HepG2 (cell line): Measurements from ENCODE around the gene DNAJC7. TPM values are rescaled to one million over a fixed set of nuclear protein-coding genes. Genes with fewer than 3 reads are reported as not detected.

Source experiments
- CBX1 ChIP-seq: IDR thresholded peaks from one replicate; pipeline ENCODE4 v1.6.1; 2016; ENCODE audit warnings: antibody characterized with exemption, low read depth
- EP300 ChIP-seq, 3 experiments: sonication (generic) in 1 of 3; formaldehyde crosslinking in 1 of 3; IDR thresholded peaks; 2 replicates each; pipeline versions ENCODE4 v1.5.1 to v1.6.1; 2011 to 2020; ENCODE audit warnings: low read depth in 2 of 3, low read length in 2 of 3, borderline replicate concordance in 1 of 3, improper control_type of control experiment in 1 of 3, mild to moderate bottlenecking in 1 of 3, missing genetic modification reagents in 1 of 3, moderate library complexity in 1 of 3
- ETV5 ChIP-seq: IDR thresholded peaks from 2 replicates; pipeline ENCODE4 v1.6.1; 2018; ENCODE audit warnings: missing biosample characterization, missing genetic modification reagents, inconsistent platforms, borderline replicate concordance
- FOXP1 ChIP-seq, 2 experiments: fragments of 450-650 bp in 1 of 2; IDR thresholded peaks; 2 replicates each; pipeline ENCODE4 v1.6.1; 2017 to 2018; ENCODE audit warnings: antibody characterized with exemption in 1 of 2
- HINFP ChIP-seq: sonication (generic); formaldehyde crosslinking; IDR thresholded peaks from 2 replicates; pipeline ENCODE4 v1.4.0; 2020; ENCODE audit warnings: low read depth, mild to moderate bottlenecking, missing genetic modification reagents
- HNRNPK ChIP-seq: fragments of 200-400 bp; formaldehyde crosslinking; IDR thresholded peaks from 2 replicates; pipeline ENCODE4 v1.6.1; 2018; ENCODE audit warnings: low read length, low read depth, moderate library complexity, mild to moderate bottlenecking; ENCODE audit not compliant: poor library complexity, severe bottlenecking
- KDM3A ChIP-seq: IDR thresholded peaks from 2 replicates; pipeline ENCODE4 v1.6.1; 2018; ENCODE audit warnings: low read depth, missing compliant biosample characterization
- MAF1 ChIP-seq: sonication (generic); formaldehyde crosslinking; IDR thresholded peaks from 2 replicates; pipeline ENCODE4 v1.5.0; 2020; ENCODE audit warnings: missing genetic modification reagents, borderline replicate concordance
- NAIF1 ChIP-seq: sonication (generic); formaldehyde crosslinking; IDR thresholded peaks from 2 replicates; pipeline ENCODE4 v1.5.0; 2020; ENCODE audit warnings: mild to moderate bottlenecking, missing genetic modification reagents, borderline replicate concordance
- POGK ChIP-seq: sonication (generic); formaldehyde crosslinking; conservative IDR thresholded peaks from 2 replicates; pipeline ENCODE4 v1.8.0; 2022; ENCODE audit warnings: mild to moderate bottlenecking, moderate library complexity, missing genetic modification reagents
- PRDM4 ChIP-seq: sonication (generic); formaldehyde crosslinking; IDR thresholded peaks from 2 replicates; pipeline ENCODE4 v1.9.0; 2021; ENCODE audit warnings: missing genetic modification reagents, borderline replicate concordance
- RXRB ChIP-seq: IDR thresholded peaks from 2 replicates; pipeline ENCODE4 v1.6.1; 2016; ENCODE audit warnings: borderline replicate concordance, missing genetic modification reagents, missing compliant biosample characterization
- SP2 ChIP-seq: sonication (generic); formaldehyde crosslinking; IDR thresholded peaks from 2 replicates; pipeline ENCODE4 v1.5.1; 2020; ENCODE audit warnings: mild to moderate bottlenecking, missing genetic modification reagents
- SP4 ChIP-seq: sonication (generic); formaldehyde crosslinking; IDR thresholded peaks from 2 replicates; pipeline ENCODE4 v1.8.1; 2023; ENCODE audit warnings: mild to moderate bottlenecking, missing genetic modification reagents
- TFDP2 ChIP-seq: sonication (generic); formaldehyde crosslinking; IDR thresholded peaks from 2 replicates; pipeline ENCODE4 v1.4.0; 2020; ENCODE audit warnings: missing genetic modification reagents
- ZNF20 ChIP-seq: sonication (generic); formaldehyde crosslinking; IDR thresholded peaks from 2 replicates; pipeline ENCODE4 v1.4.0; 2020; ENCODE audit warnings: mild to moderate bottlenecking, moderate library complexity, missing genetic modification reagents
- ZNF317 ChIP-seq: sonication (generic); formaldehyde crosslinking; IDR thresholded peaks from 2 replicates; pipeline ENCODE4 v1.5.0; 2020; ENCODE audit warnings: mild to moderate bottlenecking, missing genetic modification reagents
- ZNF333 ChIP-seq: sonication (generic); formaldehyde crosslinking; IDR thresholded peaks from 2 replicates; pipeline ENCODE4 v1.4.0; 2020; ENCODE audit warnings: mild to moderate bottlenecking, missing genetic modification reagents, borderline replicate concordance
- ZNF577 ChIP-seq: sonication (generic); formaldehyde crosslinking; IDR thresholded peaks from 2 replicates; pipeline ENCODE4 v1.4.0; 2020; ENCODE audit warnings: mild to moderate bottlenecking, low read depth, missing genetic modification reagents, borderline replicate concordance
- ZNF605 ChIP-seq: sonication (generic); formaldehyde crosslinking; IDR thresholded peaks from 2 replicates; pipeline ENCODE4 v1.8.0; 2022; ENCODE audit warnings: mild to moderate bottlenecking, missing genetic modification reagents
- polyA plus RNA-seq, 8 experiments: library from polyadenylated mRNA; depleted of rRNA in 3 of 8; stranded (reverse) in 7 of 8; unstranded in 1 of 8; fragments of >200 nt; fragmentation: Illumina TruSeq in 4 of 8; extraction: Trizol in 4 of 8; gene quantifications; 2 replicates each; pipeline versions ENCODE4 v1.2.1 to v1.2.3, GENCODE V29; 2011 to 2016; ENCODE audit warnings: low read depth in 4 of 8, missing spikeins in 1 of 8, mixed read lengths in 1 of 8; ENCODE audit not compliant: insufficient read depth in 1 of 8
- total RNA-seq, 5 experiments: library from RNA; depleted of rRNA; stranded (reverse); fragments of >200 nt; fragmentation: Illumina TruSeq; extraction: Trizol; gene quantifications; 2 replicates each; pipeline ENCODE4 v1.2.3, GENCODE V29; 2016; ENCODE audit warnings: low read depth in 1 of 5

Gene DNAJC7
- total and polyA plus RNA-seq, 2 of the 13 experiments (the other 11 are each of a cell fraction or from before 2014, with no cell fraction given): 47.7 to 132 TPM

- TF ChIP-seq ZNF605 (CRISPR knock-in tag): peak; percentile 89
- peak; percentile 92; the same call in 1 of the 2 replicates for TF ChIP-seq MAF1 (CRISPR knock-in tag)
- 0 out of 2 replicates have a peak, but pooled peaks have one; percentile 49 for TF ChIP-seq NAIF1 (CRISPR knock-in tag)
- TF ChIP-seq FOXP1 (IDR thresholded peaks at IDR 0.05): no peak
- TF ChIP-seq FOXP1 (CRISPR knock-in tag; IDR thresholded peaks at IDR 0.05): no peak; the same call in 1 of the 2 replicates
- TF ChIP-seq KDM3A (CRISPR knock-in tag): peak; percentile 83
- TF ChIP-seq TFDP2 (CRISPR knock-in tag): peak; percentile 87
- TF ChIP-seq CBX1: peak; percentile 84
- no peak; a peak in 1 of 4 replicates for TF ChIP-seq EP300 (IDR thresholded peaks at IDR 0.05; ENCODE audit: low read depth in 2 of 2, low read length in 2 of 2)
- TF ChIP-seq EP300 (CRISPR knock-in tag; IDR thresholded peaks at IDR 0.05; ENCODE audit: borderline replicate concordance): no peak
- TF ChIP-seq ZNF20: no peak
- peak; percentile 79; the same call in 1 of the 2 replicates for TF ChIP-seq POGK
- peak; percentile 79 for TF ChIP-seq HINFP (CRISPR knock-in tag)
- no peak for TF ChIP-seq ZNF333 (CRISPR knock-in tag)
- peak; percentile 72 for TF ChIP-seq ZNF317 (CRISPR knock-in tag)
- TF ChIP-seq ETV5 (CRISPR knock-in tag): peak; percentile 89
- TF ChIP-seq RXRB (CRISPR knock-in tag): peak; percentile 67
- TF ChIP-seq ZNF577 (CRISPR knock-in tag): no peak
- peak; percentile 76 for TF ChIP-seq SP2 (CRISPR knock-in tag)
- no peak for TF ChIP-seq HNRNPK
- TF ChIP-seq PRDM4: no peak
- TF ChIP-seq SP4 (CRISPR knock-in tag): peak; percentile 93
Observed at GRCh38 chr17:42019509-42020404, 2.5 kb upstream of the DNAJC7 start, which contains the start of gene NKIRAS2 (continued).
